ENCODE measurements around the gene ST3GAL3. TPM values are rescaled to one million over a fixed set of nuclear protein-coding genes. Genes with fewer than 3 reads are reported as not detected.

ST3GAL3 gene
- total and polyA plus RNA-seq, 3 donors from 2014 or later = 42.9 to 62.0 (median 50.7) TPM

GRCh38 chr1:43965316-43965715 is 258.0 kb downstream of the ST3GAL3 start:
- H3K9me3 ChIP-seq = no peaks in the 10 kb centered on the region
- peaks cover under 1% of the 10 kb centered on the region for H3K4me1 ChIP-seq
- 92 to 93% methylated on average over 2 to 3 of the region's 3 CpGs for WGBS, 2 donors
- no peak overlapping the region for H3K27ac ChIP-seq
- intact Hi-C loops (cut with DNase I; ENCODE audit: low total_unique reads) = no loop called here
- H3K27me3 ChIP-seq = no peaks in the 10 kb centered on the region
- TF ChIP-seq POLR2A (IDR thresholded peaks at IDR 0.05) (no peak), CTCF (IDR thresholded peaks at IDR 0.05) (no peak)
- H3K36me3 ChIP-seq (ENCODE audit: low read depth, missing control alignments) = no peaks in the 10 kb centered on the region
- H3K4me3 ChIP-seq = no peak overlapping the region
- no peak for DNase-seq

DNA sequence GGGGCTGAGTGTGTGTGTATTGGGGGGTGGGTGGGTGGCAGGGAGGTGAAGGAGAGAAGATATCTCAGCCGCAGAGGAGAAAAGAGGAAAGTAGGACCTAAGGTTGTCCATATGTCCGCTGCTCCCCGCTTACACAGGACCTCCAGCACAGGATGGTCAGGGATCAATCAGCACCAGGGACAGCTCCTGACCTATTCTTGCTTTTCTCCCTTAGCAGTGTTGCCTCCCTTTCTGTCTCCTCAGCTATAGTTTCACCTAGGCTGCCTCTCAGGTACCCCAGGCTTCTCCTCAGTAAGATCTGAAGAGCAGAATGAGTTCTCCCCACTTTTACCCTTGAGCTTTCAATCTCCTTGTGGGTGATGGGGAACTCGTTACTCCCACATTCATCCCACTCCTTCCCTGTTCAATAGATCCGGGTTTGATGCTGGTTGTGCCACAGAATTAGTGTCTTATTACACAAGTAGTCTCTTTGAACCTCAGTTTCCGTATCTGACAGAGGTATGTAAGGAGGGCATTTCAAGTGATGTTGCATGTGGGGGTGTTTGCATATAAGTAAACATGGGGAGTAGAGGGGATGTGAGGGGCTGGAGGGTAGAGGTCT is 261.1 kb downstream of the ST3GAL3 start:
- peaks cover 8% of the 10 kb centered on the region for H3K4me1 ChIP-seq
- peak; percentile 56 for DNase-seq
- no peaks in the 10 kb centered on the region for H3K27me3 ChIP-seq
- intact Hi-C loops (cut with DNase I; ENCODE audit: low total_unique reads) = no loop called here
- no peaks in the 10 kb centered on the region for H3K36me3 ChIP-seq (ENCODE audit: low read depth, missing control alignments)
- H3K9me3 ChIP-seq = no peaks in the 10 kb centered on the region
- no peak for TF ChIP-seq POLR2A (IDR thresholded peaks at IDR 0.05)
- no peak for TF ChIP-seq CTCF (IDR thresholded peaks at IDR 0.05)
- 71 to 75% methylated on average over 6 of the region's 6 CpGs for WGBS, 2 donors
- H3K27ac ChIP-seq = no peak overlapping the region
- H3K4me3 ChIP-seq = no peak overlapping the region

DNA sequence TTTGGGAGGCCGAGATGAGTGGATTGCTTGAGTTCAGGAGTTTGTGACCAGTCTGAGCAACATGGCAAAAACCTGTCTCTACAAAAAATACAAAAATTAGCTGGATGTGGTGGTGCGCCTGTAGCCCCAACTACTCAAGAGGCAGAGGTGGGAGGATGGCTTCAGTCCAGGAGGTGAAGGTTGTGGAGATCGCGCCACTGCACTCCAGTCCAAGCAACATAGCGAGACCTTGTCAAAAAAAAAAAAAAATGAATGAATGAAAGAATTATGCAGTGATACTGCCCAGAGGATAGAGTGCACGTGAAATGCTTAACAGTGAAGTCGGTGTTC is 262.0 kb downstream of the ST3GAL3 start:
- intact Hi-C loops (cut with DNase I; ENCODE audit: low total_unique reads) = no loop called here
- no peak for DNase-seq
- H3K4me1 ChIP-seq = peaks cover 13% of the 10 kb centered on the region
- H3K27me3 ChIP-seq = no peaks in the 10 kb centered on the region
- H3K36me3 ChIP-seq (ENCODE audit: low read depth, missing control alignments) = no peaks in the 10 kb centered on the region
- no peak for TF ChIP-seq CTCF (IDR thresholded peaks at IDR 0.05)
- no peak for TF ChIP-seq POLR2A (IDR thresholded peaks at IDR 0.05)
- no peaks in the 10 kb centered on the region for H3K9me3 ChIP-seq
- peak overlapping the region; percentile 75 for H3K4me3 ChIP-seq
- WGBS, 2 donors = 29 to 32% methylated on average over 7 of the region's 7 CpGs
- no peak overlapping the region for H3K27ac ChIP-seq

- intact Hi-C loops (cut with DNase I; ENCODE audit: low total_unique reads) = no loop called here
These were observed 262.6 kb downstream of the ST3GAL3 start, which contains the start of gene DPH2 for GRCh38 chr1:43969746-43970466. DPH2 (plus strand) TSS chr1:43970010; CDS start chr1:43970176, 166 bp downstream.

More at GRCh38 chr1:43969746-43970466, 262.6 kb downstream of the ST3GAL3 start, which contains the start of gene DPH2:
- H3K27ac ChIP-seq = no peak within 1 kb of the TSS
- no peaks in the 10 kb centered on the region for H3K27me3 ChIP-seq
- peak; percentile 99 for DNase-seq
- TF ChIP-seq CTCF (IDR thresholded peaks at IDR 0.05) (peak in 2 of 3 experiments; percentile 12 to 23), POLR2A (IDR thresholded peaks at IDR 0.05) (no peak)
- WGBS, 2 donors = 0 to 1% methylated on average over 18 to 47 of the region's 47 CpGs
- no peaks in the 10 kb centered on the region for H3K36me3 ChIP-seq (ENCODE audit: low read depth, missing control alignments)
- H3K9me3 ChIP-seq = no peaks in the 10 kb centered on the region
- H3K4me3 ChIP-seq = peak within 1 kb of the TSS; percentile 75
- H3K4me1 ChIP-seq = peaks cover 13% of the 10 kb centered on the region

All from testis (tissue), 3 donors.